RWPE1 (cell line): ENCODE measurements around the gene FCRL3.

Experiments
- CTCF ChIA-PET: fragments of 350-600 bp; sonication (Branson Sonifier 250); formaldehyde crosslinking; extraction: SDS; loops from one replicate; lab custom pipeline; 2021; lab: Yijun Ruan, JAX
- POLR2A ChIA-PET: fragments of 400-600 bp; formaldehyde crosslinking; extraction: SDS; loops from one replicate; lab custom pipeline; 2020; ENCODE audit warnings: antibody characterized with exemption; ENCODE audit not compliant: low non-redundant PET; lab: Yijun Ruan, JAX
- DNase-seq: peaks from one replicate; pipeline ENCODE4 v3.0.0; 2012; ENCODE audit warnings: low spot score
- H3K27ac ChIP-seq: fragments of 450-650 bp; 2 replicates; pipeline ENCODE4 v1.5.1; 2017
- TF ChIP-seq, protein P1 (sequence below): fragments of 450-650 bp; conservative IDR thresholded peaks from 2 replicates; pipeline ENCODE4 v1.5.1; 2017; ENCODE audit warnings: low read depth, mild to moderate bottlenecking

The FCRL3 gene

DNA sequence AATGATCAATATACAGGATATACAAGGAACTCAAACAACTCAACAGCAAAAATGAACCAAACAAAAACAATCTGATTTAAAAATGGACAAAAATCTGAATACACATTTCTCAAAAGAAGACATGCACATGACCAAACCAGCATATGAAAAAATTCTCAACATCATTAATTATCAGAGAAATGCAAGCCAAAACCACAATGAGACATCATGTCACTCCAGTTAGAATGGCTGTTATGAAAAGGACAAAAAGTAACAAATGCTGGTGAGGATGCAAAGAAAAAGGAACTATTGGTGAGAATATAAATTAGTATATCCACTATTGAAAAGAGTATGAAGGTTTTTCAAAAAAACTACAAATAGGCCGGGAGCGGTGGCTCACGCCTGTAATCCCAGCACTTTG lies 42.0 kb downstream of the FCRL3 start:
- DNase-seq: no peak
- CTCF ChIA-PET: interaction anchor here (0.5 kb wide), 1 partner anchor 64 kb away, joined by 3 read pairs; no protein-coding TSS in a partner anchor
- TF ChIP-seq, protein P1, sequence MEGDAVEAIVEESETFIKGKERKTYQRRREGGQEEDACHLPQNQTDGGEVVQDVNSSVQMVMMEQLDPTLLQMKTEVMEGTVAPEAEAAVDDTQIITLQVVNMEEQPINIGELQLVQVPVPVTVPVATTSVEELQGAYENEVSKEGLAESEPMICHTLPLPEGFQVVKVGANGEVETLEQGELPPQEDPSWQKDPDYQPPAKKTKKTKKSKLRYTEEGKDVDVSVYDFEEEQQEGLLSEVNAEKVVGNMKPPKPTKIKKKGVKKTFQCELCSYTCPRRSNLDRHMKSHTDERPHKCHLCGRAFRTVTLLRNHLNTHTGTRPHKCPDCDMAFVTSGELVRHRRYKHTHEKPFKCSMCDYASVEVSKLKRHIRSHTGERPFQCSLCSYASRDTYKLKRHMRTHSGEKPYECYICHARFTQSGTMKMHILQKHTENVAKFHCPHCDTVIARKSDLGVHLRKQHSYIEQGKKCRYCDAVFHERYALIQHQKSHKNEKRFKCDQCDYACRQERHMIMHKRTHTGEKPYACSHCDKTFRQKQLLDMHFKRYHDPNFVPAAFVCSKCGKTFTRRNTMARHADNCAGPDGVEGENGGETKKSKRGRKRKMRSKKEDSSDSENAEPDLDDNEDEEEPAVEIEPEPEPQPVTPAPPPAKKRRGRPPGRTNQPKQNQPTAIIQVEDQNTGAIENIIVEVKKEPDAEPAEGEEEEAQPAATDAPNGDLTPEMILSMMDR: no peak
- no peak overlapping the region for H3K27ac ChIP-seq
- POLR2A ChIA-PET: no interaction called here

GRCh38 chr1:157653494-157653873 lies 47.1 kb downstream of the FCRL3 start:
- no peak overlapping the region for H3K27ac ChIP-seq
- TF ChIP-seq, protein P1: no peak
- POLR2A ChIA-PET: no interaction called here
- CTCF ChIA-PET: no interaction called here
- DNase-seq: no peak

- ChIA-PET CTCF (no interaction called here), POLR2A (no interaction called here)
- H3K27ac ChIP-seq: no peak overlapping the region
Observed at GRCh38 chr1:157652859-157653493, 47.6 kb downstream of the FCRL3 start.

GRCh38 chr1:157648317-157648716 lies 52.3 kb downstream of the FCRL3 start:
- ChIA-PET CTCF (no interaction called here), POLR2A (no interaction called here)
- H3K27ac ChIP-seq: no peak overlapping the region
- TF ChIP-seq, protein P1: no peak
- DNase-seq: no peak

More at GRCh38 chr1:157652859-157653493, 47.6 kb downstream of the FCRL3 start:
- DNase-seq: no peak
- TF ChIP-seq, protein P1: no peak

DNA sequence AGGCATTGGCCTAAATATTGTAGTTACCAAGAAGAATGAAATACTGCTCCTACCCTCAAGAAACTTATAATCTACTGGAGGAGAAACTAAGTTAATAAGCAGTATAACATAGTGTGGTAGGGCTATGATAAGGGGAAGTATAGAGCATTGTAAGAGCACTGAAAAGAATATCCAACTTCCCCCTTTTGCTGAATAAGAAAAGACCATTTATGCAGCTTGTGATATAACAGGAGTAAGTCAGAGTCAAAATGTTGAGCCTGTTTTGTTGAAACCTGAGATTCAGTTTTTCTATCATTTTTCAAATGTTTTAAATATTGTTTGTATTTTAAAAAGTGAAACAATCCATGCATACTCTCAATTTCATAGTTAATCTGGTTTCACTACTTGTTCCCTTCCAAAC lies 54.4 kb downstream of the FCRL3 start:
- TF ChIP-seq, protein P1: no peak
- POLR2A ChIA-PET: no interaction called here
- DNase-seq: no peak
- CTCF ChIA-PET: no interaction called here
- H3K27ac ChIP-seq: no peak overlapping the region

- CTCF ChIA-PET: no interaction called here
- TF ChIP-seq, protein P1: no peak
Observed at GRCh38 chr1:157641177-157641576, 59.4 kb downstream of the FCRL3 start.

More at GRCh38 chr1:157641177-157641576, 59.4 kb downstream of the FCRL3 start:
- H3K27ac ChIP-seq: no peak overlapping the region
- DNase-seq: no peak
- POLR2A ChIA-PET: no interaction called here
